ENCODE data around the gene FBLN1.

- TF ChIP-seq EZH2 (IDR thresholded peaks at IDR 0.05; ENCODE audit: insufficient read depth, poor library complexity, severe bottlenecking): no peak
- TF ChIP-seq EZH2phosphoT487 (IDR thresholded peaks at IDR 0.05; ENCODE audit: insufficient read depth, low read depth): no peak
These were observed 45.9 kb upstream of the FBLN1 start for GRCh38 chr22:45456811-45457210.

Measured in GM23248 (cell line).